Adrenal gland (tissue), 5 donors: ENCODE results near the gene KCNK13.

Experiments
- CTCF ChIP-seq, 6 experiments: fragments of 450-650 bp in 4 of 6; fragments of 200-600 bp in 2 of 6; sonication (generic) in 1 of 6; IDR thresholded peaks; 1 replicate in 5 of 6; 2 replicates in 1 of 6; pipeline versions ENCODE4 v1.5.1 to v1.8.0; 2016 to 2021; ENCODE audit warnings: antibody characterized with exemption in 6 of 6, mild to moderate bottlenecking in 2 of 6, moderate library complexity in 1 of 6
- POLR2A ChIP-seq, 2 donors: fragments of 450-650 bp; IDR thresholded peaks; one replicate each; pipeline ENCODE4 v1.6.1; 2017; ENCODE audit warnings: antibody characterized with exemption in 2 of 2, mild to moderate bottlenecking in 2 of 2, moderate library complexity in 1 of 2
- donor health status: DM: no; HTN: no; CAD: no.

- TF ChIP-seq CTCF (IDR thresholded peaks at IDR 0.05) (no peak), POLR2A (IDR thresholded peaks at IDR 0.05) (no peak)
Measured at GRCh38 chr14:90153429-90153828, 91.6 kb downstream of the KCNK13 start.
